Loucy (cell line): Measurements from ENCODE around the gene MMRN2.
"Not testable (repeated sequence)": the region's sequence is repeated elsewhere in the genome, so short reads cannot be mapped to it uniquely, and the experiment has no call there.

Experiments used
- H2AFZ ChIP-seq: fragments of 200-600 bp; sonication (generic); 2 replicates; pipeline ENCODE4 v1.6.0; 2016; ENCODE audit warnings: antibody characterized with exemption, mild to moderate bottlenecking, low read length, moderate library complexity
- H3F3A ChIP-seq: fragments of 200-600 bp; 2 replicates; pipeline ENCODE4 v1.6.0; 2016; ENCODE audit warnings: antibody characterized with exemption, low read depth, mild to moderate bottlenecking
- H3K27me3 ChIP-seq: fragments of 200-600 bp; sonication (generic); 2 replicates; pipeline ENCODE4 v1.6.1; 2014; ENCODE audit warnings: low read length, mild to moderate bottlenecking; ENCODE audit not compliant: insufficient read depth, poor library complexity, severe bottlenecking
- H3K36me3 ChIP-seq: fragments of 200-600 bp; sonication (generic); 2 replicates; pipeline ENCODE4 v1.6.1; 2016; ENCODE audit warnings: low read length; ENCODE audit not compliant: insufficient read depth
- H3K4me1 ChIP-seq: fragments of 200-600 bp; sonication (generic); 2 replicates; pipeline ENCODE4 v1.5.1; 2014; ENCODE audit warnings: low read length, mild to moderate bottlenecking; ENCODE audit not compliant: insufficient read depth, poor library complexity, severe bottlenecking
- H3K4me2 ChIP-seq: fragments of 200-600 bp; sonication (generic); 2 replicates; pipeline ENCODE4 v1.6.0; 2014; ENCODE audit warnings: antibody characterized with exemption, low read length, low read depth, mild to moderate bottlenecking; ENCODE audit not compliant: poor library complexity, severe bottlenecking
- H3K4me3 ChIP-seq: fragments of 200-600 bp; sonication (generic); 2 replicates; pipeline ENCODE4 v1.5.1; 2014; ENCODE audit warnings: low read length, mild to moderate bottlenecking, mixed read lengths; ENCODE audit not compliant: poor library complexity, severe bottlenecking
- H3K79me2 ChIP-seq: fragments of 200-600 bp; sonication (generic); 2 replicates; pipeline ENCODE4 v1.6.1; 2014; ENCODE audit warnings: low read length; ENCODE audit not compliant: insufficient read depth
- H3K9ac ChIP-seq: fragments of 200-600 bp; sonication (generic); 2 replicates; pipeline ENCODE4 v1.6.0; 2014; ENCODE audit warnings: mild to moderate bottlenecking, low read depth, low read length, moderate library complexity; ENCODE audit not compliant: poor library complexity, severe bottlenecking
- H3K9me2 ChIP-seq: fragments of 200-600 bp; sonication (generic); replicated peaks from 2 replicates; pipeline ENCODE4 v1.6.1; 2016; ENCODE audit warnings: low read depth, low read length, mixed read lengths
- H3K9me3 ChIP-seq: fragments of 200-600 bp; sonication (generic); 2 replicates; pipeline ENCODE4 v1.6.1; 2014; ENCODE audit warnings: mild to moderate bottlenecking, antibody characterized with exemption, low read length, low read depth; ENCODE audit not compliant: insufficient read depth
- H4K20me1 ChIP-seq: fragments of 200-600 bp; sonication (generic); 2 replicates; pipeline ENCODE4 v1.6.0; 2014; ENCODE audit warnings: antibody characterized with exemption, low read length, mild to moderate bottlenecking; ENCODE audit not compliant: insufficient read depth, poor library complexity, severe bottlenecking
- EZH2phosphoT487 ChIP-seq: fragments of 200-600 bp; IDR thresholded peaks from 2 replicates; pipeline ENCODE4 v1.6.1; 2018; ENCODE audit warnings: antibody characterized with exemption, mild to moderate bottlenecking, moderate library complexity, borderline replicate concordance
- TF ChIP-seq, protein P1 (sequence below): fragments of 200-600 bp; sonication (generic); conservative IDR thresholded peaks from 2 replicates; pipeline ENCODE4 v1.5.1; 2014; ENCODE audit warnings: mild to moderate bottlenecking, antibody characterized with exemption, low read length

MMRN2 gene, protein sequence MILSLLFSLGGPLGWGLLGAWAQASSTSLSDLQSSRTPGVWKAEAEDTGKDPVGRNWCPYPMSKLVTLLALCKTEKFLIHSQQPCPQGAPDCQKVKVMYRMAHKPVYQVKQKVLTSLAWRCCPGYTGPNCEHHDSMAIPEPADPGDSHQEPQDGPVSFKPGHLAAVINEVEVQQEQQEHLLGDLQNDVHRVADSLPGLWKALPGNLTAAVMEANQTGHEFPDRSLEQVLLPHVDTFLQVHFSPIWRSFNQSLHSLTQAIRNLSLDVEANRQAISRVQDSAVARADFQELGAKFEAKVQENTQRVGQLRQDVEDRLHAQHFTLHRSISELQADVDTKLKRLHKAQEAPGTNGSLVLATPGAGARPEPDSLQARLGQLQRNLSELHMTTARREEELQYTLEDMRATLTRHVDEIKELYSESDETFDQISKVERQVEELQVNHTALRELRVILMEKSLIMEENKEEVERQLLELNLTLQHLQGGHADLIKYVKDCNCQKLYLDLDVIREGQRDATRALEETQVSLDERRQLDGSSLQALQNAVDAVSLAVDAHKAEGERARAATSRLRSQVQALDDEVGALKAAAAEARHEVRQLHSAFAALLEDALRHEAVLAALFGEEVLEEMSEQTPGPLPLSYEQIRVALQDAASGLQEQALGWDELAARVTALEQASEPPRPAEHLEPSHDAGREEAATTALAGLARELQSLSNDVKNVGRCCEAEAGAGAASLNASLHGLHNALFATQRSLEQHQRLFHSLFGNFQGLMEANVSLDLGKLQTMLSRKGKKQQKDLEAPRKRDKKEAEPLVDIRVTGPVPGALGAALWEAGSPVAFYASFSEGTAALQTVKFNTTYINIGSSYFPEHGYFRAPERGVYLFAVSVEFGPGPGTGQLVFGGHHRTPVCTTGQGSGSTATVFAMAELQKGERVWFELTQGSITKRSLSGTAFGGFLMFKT

DNA sequence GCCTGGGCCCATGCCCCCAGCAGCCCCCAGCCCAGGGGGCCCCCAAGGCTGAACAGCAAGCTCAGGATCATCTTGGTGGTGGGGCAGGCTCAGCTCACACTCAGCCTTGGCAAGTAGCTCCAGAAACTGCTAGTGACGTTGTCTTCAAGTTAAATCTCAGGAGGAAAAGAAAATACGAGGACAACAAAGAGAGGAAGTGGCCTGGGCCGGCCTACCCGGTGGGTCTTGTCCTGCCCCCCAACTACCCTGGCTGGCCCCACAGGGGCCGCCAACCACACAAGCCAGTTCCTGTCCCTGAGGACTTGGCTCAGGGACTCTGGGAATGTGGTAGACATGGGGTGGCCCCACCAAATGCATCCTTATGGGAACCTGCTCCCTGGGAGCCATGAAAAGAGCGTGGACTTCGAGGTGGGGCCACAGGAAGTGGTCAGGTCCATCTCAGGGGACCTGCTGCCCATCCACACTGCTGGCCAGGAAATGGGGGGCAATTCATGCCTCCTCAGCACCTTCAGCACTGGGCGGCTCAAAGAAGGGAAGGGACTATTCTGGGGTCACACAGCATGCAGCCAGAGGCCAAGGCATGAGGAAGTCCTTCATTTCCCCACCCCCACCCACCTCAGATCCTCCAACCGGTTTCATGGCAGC is at the start of gene MMRN2:
Gene MMRN2 (minus strand): TSS at position 145 of the 645 bp plus-strand sequence. CDS start 74 bp downstream, at position 71.
- H3K4me2 ChIP-seq = no peak within 1 kb of the TSS
- no peaks in the 10 kb centered on the region; the same call in 1 of the 2 replicates for H3K9me3 ChIP-seq
- no peaks in the 10 kb centered on the region for H3K9me2 ChIP-seq
- H4K20me1 ChIP-seq = no peaks in the 10 kb centered on the region
- H3K4me3 ChIP-seq = no peak within 1 kb of the TSS
- H3F3A ChIP-seq = no peaks in the 10 kb centered on the region
- no peak within 1 kb of the TSS; the same call in 1 of the 2 replicates for H2AFZ ChIP-seq
- H3K27me3 ChIP-seq = no peaks in the 10 kb centered on the region
- peaks cover 6% of the 10 kb centered on the region for H3K4me1 ChIP-seq
- TF ChIP-seq, protein P1, sequence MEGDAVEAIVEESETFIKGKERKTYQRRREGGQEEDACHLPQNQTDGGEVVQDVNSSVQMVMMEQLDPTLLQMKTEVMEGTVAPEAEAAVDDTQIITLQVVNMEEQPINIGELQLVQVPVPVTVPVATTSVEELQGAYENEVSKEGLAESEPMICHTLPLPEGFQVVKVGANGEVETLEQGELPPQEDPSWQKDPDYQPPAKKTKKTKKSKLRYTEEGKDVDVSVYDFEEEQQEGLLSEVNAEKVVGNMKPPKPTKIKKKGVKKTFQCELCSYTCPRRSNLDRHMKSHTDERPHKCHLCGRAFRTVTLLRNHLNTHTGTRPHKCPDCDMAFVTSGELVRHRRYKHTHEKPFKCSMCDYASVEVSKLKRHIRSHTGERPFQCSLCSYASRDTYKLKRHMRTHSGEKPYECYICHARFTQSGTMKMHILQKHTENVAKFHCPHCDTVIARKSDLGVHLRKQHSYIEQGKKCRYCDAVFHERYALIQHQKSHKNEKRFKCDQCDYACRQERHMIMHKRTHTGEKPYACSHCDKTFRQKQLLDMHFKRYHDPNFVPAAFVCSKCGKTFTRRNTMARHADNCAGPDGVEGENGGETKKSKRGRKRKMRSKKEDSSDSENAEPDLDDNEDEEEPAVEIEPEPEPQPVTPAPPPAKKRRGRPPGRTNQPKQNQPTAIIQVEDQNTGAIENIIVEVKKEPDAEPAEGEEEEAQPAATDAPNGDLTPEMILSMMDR = no peak
- no peak for TF ChIP-seq EZH2phosphoT487
- no peaks in the 10 kb centered on the region for H3K36me3 ChIP-seq
- no peaks in the 10 kb centered on the region for H3K79me2 ChIP-seq
- H3K9ac ChIP-seq = no peak within 1 kb of the TSS

DNA sequence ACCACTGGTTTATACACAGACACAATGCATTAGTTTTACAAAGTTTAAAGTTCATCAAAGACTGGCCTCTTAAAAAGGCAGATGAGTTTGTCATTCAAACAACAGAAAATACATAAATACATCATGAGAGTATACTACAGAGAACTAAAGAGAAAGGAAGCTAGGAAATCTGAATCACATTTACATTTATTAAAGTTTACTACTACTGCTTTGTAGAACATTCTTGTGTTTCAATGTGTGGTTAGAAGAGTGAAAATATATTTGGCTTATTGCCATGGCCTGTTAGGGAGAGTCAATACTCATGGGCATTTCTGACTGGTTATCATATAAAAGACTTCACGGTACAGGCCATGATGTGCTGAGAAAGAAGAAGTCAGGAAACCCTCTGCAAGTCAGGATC is 49.7 kb upstream of the MMRN2 start:
- not testable (repeated sequence) for H3K9me3 ChIP-seq, H3K4me1 ChIP-seq, H4K20me1 ChIP-seq, H3K4me3 ChIP-seq, H3K27me3 ChIP-seq, H3K4me2 ChIP-seq, H2AFZ ChIP-seq, H3K9ac ChIP-seq, H3K36me3 ChIP-seq, H3F3A ChIP-seq, H3K9me2 ChIP-seq, H3K79me2 ChIP-seq

DNA sequence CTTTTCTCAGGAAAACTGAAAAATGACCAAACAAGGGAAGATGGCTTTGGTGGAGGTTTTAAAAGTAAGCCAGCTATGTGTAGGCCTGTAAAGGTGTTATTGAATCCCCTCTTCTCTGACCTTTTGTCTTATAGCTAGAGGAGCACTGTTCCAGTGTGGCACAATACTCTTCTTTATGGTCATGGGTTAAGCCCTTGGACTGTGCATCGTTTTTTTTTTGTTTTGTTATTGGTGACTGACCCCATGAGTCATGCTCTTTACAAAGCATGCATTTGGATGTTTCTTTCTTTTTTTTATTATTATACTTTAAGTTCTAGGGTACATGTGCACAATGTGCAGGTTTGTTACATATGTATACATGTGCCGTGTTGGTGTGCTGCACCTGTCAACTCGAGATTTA is 43.1 kb upstream of the MMRN2 start:
- TF ChIP-seq, protein P1 = no peak
- Histone ChIP-seq H3K27me3 (no peaks in the 10 kb centered on the region), H4K20me1 (no peaks in the 10 kb centered on the region), H3K79me2 (no peaks in the 10 kb centered on the region), H3K4me2 (no peak overlapping the region), H3K4me3 (no peak overlapping the region), H3F3A (no peaks in the 10 kb centered on the region), H3K9me3 (no peaks in the 10 kb centered on the region), H3K9ac (no peak overlapping the region), H3K4me1 (no peaks in the 10 kb centered on the region), H3K9me2 (no peaks in the 10 kb centered on the region), H2AFZ (no peak overlapping the region), H3K36me3 (no peaks in the 10 kb centered on the region)

DNA sequence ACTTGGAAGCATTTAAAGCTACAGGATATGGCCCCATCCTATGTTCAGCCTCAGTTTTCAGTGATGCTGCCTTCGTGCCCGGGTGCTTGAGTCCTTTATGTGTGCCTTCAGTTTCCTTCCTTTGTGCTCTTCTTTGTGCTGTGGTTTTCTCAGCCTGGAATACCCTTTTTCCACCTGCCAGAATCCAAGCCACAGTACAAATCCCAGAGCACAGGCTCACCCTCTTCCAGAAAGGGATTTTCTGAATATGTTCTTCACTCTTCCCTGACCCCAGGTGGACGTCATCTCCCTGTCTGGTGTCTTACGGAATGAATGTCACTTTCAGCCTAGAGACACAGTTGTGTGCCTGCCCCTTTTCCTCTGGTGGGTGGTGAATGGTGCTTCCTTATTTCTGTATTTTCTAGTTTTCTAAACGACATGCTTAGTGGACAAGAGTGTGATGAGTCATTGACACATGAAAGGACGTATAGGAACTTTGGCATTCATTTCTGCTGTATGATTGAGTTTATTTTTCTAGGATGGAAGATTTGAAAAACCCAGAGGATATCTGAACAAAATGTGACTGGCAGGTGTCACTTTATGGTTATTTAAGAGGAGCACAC is 42.5 kb upstream of the MMRN2 start:
- H3K36me3 ChIP-seq, H4K20me1 ChIP-seq, H3K27me3 ChIP-seq, H3K9me2 ChIP-seq, H3K4me1 ChIP-seq, H3K4me3 ChIP-seq, H3F3A ChIP-seq, H3K9me3 ChIP-seq, H3K9ac ChIP-seq, H2AFZ ChIP-seq, H3K4me2 ChIP-seq, H3K79me2 ChIP-seq: not testable (repeated sequence)
